ENCODE measurements around the gene CHRNA4.

The CHRNA4 gene

DNA sequence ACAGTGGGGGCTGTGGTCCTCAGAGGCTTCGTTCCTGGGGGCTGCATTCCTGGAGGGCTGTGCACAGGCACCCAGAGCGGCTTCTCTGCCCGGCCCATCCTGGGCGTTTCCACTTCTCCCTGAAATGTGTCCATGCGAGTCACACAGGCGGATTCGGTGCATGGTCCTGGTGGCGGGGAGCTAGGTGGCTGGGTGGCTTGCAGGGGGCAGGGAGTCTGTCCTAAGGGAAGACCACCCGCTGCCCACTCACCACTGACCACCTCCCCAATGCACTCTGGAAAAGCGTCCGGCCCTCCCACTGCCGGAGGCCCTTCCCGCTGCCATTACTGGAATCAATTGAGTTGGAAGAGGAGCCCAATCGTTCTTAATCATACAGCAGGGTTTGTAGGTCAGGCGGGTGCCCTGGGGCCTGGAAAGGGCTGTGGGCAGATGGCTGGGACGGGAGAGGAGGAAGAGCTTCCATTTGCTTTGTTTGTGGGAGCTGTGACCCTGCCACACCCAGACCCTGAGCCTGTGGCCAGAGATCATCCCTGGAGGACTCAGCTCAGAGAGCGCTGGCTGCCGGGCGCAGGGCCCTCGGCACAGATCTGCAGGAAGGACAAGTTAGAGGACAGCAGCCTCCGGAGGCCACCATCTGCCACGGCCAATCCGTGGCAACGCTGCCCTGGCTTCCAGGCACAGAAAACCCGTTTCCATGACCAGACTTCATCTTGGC is 6.4 kb downstream of the CHRNA4 start:
- no peak overlapping the region for H3K4me3 ChIP-seq (ENCODE audit: insufficient read length, low read depth)
- TF ChIP-seq ZNF274 (IDR thresholded peaks at IDR 0.05; ENCODE audit: low read depth, low read length) (no peak), YY1 (IDR thresholded peaks at IDR 0.05; ENCODE audit: insufficient read depth, insufficient read length) (no peak)
- H3K27me3 ChIP-seq (ENCODE audit: insufficient read depth, insufficient read length): peaks cover 4% of the 10 kb centered on the region
- DNase-seq (ENCODE audit: low read depth, low spot score): no peak
- no peak overlapping the region for H3K9ac ChIP-seq (ENCODE audit: insufficient read length, low read depth)
- peaks cover 3% of the 10 kb centered on the region for H3K36me3 ChIP-seq (ENCODE audit: insufficient read depth, insufficient read length, low read length)
- H3K9me3 ChIP-seq (ENCODE audit: insufficient read depth, low read length): peaks cover 8% of the 10 kb centered on the region; the same call in 1 of the 2 replicates
- peaks cover 14% of the 10 kb centered on the region for H3K4me1 ChIP-seq (ENCODE audit: insufficient read depth, insufficient read length)

DNA sequence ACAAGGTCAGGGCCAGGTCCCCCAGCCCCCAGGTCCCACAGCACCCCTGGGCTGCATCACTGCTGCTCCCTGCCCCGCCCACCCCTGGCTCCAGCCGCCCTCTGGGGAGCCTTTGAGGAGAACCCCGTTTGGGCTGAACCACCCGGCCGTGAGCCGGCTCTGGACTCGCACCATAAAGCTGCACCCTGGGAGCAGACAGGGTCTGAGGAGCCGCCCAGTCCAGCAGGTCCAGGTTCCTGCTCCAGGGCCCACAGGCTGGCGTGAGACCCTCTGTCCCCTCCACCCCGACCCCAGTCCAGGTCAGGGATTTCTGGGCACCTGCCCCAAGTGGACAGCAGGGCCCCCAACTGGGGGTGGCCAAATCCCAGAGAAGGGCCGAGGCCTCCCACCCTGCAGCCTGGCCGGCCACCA is 8.3 kb downstream of the CHRNA4 start:
- no peak for DNase-seq (ENCODE audit: low read depth, low spot score)
- H3K4me3 ChIP-seq (ENCODE audit: insufficient read length, low read depth): no peak overlapping the region
- TF ChIP-seq SUZ12 (IDR thresholded peaks at IDR 0.05; ENCODE audit: extremely low read depth, insufficient read depth, insufficient read length): no peak
- TF ChIP-seq YY1 (IDR thresholded peaks at IDR 0.05; ENCODE audit: insufficient read depth, insufficient read length): no peak
- TF ChIP-seq ZNF274 (IDR thresholded peaks at IDR 0.05; ENCODE audit: low read depth, low read length): no peak
- H3K9me3 ChIP-seq (ENCODE audit: insufficient read depth, low read length): peaks cover 8% of the 10 kb centered on the region; the same call in 1 of the 2 replicates
- peak overlapping the region; percentile 32 for H3K9ac ChIP-seq (ENCODE audit: insufficient read length, low read depth)
- peaks cover 3% of the 10 kb centered on the region for H3K36me3 ChIP-seq (ENCODE audit: insufficient read depth, insufficient read length, low read length)
- H3K4me1 ChIP-seq (ENCODE audit: insufficient read depth, insufficient read length): peaks cover 14% of the 10 kb centered on the region
- no peaks in the 10 kb centered on the region for H3K27me3 ChIP-seq (ENCODE audit: insufficient read depth, insufficient read length)

DNA sequence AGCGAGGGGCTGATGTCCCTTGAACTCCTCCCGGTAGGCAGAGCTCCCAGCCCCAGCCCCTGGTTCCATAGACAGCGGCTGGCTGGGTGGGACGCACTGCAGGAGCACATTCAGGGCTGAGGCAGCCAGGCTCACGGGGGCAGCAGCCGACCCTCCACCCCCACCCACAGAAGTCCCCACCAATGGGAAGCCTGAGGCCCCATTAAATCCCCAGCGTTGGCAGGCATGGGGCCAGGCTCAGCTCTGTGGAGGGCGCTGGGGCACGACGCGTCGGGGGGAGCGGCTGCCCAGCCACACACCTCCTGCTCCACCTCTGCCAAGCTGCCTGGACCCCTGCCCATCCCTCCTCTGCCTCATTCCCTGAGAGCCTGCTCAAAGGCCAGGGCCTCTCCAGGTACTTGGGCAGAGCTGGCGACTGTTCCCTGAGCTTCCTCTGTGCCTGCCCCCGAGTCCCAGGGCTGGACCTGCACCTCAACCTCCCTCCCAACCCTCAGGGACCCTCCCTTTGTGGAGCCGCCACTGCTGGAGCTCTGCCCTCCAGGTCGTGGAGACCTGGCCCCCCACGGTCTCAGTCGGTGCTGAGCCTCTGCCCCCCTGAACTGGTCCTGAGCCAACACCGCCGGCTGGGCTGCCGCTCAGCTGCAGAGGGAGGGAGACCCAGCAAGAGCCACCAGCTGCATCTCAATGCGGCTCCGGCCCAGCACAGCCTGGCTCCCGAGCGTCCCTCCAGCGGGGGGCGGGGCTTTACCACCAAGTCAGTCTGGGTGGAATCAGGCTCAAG is 9.1 kb downstream of the CHRNA4 start:
- TF ChIP-seq YY1 (IDR thresholded peaks at IDR 0.05; ENCODE audit: insufficient read depth, insufficient read length) (no peak), SUZ12 (IDR thresholded peaks at IDR 0.05; ENCODE audit: extremely low read depth, insufficient read depth, insufficient read length) (no peak), ZNF274 (IDR thresholded peaks at IDR 0.05; ENCODE audit: low read depth, low read length) (no peak)
- Histone ChIP-seq H3K4me1 (ENCODE audit: insufficient read depth, insufficient read length) (peaks cover 14% of the 10 kb centered on the region), H3K9ac (ENCODE audit: insufficient read length, low read depth) (peak overlapping the region; percentile 72), H3K4me3 (ENCODE audit: insufficient read length, low read depth) (no peak overlapping the region), H3K9me3 (ENCODE audit: insufficient read depth, low read length) (peaks cover 8% of the 10 kb centered on the region; the same call in 1 of the 2 replicates), H3K27me3 (ENCODE audit: insufficient read depth, insufficient read length) (no peaks in the 10 kb centered on the region), H3K36me3 (ENCODE audit: insufficient read depth, insufficient read length, low read length) (peaks cover 3% of the 10 kb centered on the region)
- DNase-seq (ENCODE audit: low read depth, low spot score): peak; percentile 63

DNA sequence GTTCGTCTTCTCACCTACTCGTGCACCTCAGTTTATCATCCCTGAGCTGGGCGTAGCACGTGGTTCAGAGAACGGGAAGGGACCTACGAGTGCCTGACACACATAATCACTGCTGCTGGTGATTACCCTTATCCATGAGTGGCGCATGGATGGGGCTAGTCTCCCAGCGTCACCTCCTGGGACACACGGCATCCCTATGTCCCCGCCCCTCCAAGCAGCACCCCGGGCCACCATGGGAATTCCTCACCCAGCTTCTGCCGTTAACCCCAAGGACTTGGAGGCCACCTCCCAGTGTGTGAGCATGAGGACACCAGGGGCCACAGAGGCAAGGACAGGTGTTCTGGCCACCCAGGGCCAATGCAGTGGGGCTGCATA is 9.8 kb downstream of the CHRNA4 start:
- Histone ChIP-seq H3K4me3 (ENCODE audit: insufficient read length, low read depth) (no peak overlapping the region), H3K27me3 (ENCODE audit: insufficient read depth, insufficient read length) (no peaks in the 10 kb centered on the region), H3K36me3 (ENCODE audit: insufficient read depth, insufficient read length, low read length) (peaks cover 3% of the 10 kb centered on the region), H3K9me3 (ENCODE audit: insufficient read depth, low read length) (peaks cover 8% of the 10 kb centered on the region; the same call in 1 of the 2 replicates), H3K4me1 (ENCODE audit: insufficient read depth, insufficient read length) (peaks cover 14% of the 10 kb centered on the region), H3K9ac (ENCODE audit: insufficient read length, low read depth) (no peak overlapping the region)
- no peak for DNase-seq (ENCODE audit: low read depth, low spot score)
- no peak for TF ChIP-seq SUZ12 (IDR thresholded peaks at IDR 0.05; ENCODE audit: extremely low read depth, insufficient read depth, insufficient read length)

DNA sequence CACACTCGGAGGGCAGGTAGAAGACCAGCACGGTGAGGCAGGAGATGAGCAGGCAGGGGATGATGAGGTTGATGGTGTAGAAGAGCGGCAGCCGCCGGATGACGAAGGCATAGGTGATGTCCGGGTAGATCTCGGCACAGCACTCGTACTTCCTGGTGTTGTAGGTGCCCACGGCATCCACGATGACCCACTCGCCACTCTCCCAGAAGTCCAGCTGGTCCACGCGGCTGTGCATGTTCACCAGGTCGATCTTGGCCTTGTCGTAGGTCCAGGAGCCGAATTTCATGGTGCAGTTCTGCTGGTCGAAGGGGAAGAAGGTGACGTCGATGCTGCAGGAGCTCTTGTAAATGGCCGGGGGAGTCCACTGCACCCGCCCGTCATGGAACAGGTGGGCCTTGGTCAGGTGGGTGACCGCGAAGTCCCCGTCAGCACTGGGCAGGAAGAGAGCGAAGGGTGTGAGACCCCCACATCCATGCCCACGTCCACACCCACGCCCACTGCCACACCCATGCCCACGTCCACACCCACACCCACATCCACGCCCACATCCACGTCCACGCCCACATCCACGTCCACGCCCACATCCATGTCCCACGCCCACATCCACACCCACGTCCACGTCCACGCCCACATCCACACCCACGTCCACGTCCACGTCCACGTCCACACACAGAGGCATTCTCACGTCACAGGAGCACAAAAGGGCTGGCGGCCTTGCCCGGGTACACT is 10.4 kb downstream of the CHRNA4 start:
- no peak overlapping the region for H3K9ac ChIP-seq (ENCODE audit: insufficient read length, low read depth)
- no peaks in the 10 kb centered on the region for H3K27me3 ChIP-seq (ENCODE audit: insufficient read depth, insufficient read length)
- H3K4me3 ChIP-seq (ENCODE audit: insufficient read length, low read depth): no peak overlapping the region
- peaks cover 8% of the 10 kb centered on the region; the same call in 1 of the 2 replicates for H3K9me3 ChIP-seq (ENCODE audit: insufficient read depth, low read length)
- H3K36me3 ChIP-seq (ENCODE audit: insufficient read depth, insufficient read length, low read length): peaks cover 3% of the 10 kb centered on the region
- peaks cover 15% of the 10 kb centered on the region for H3K4me1 ChIP-seq (ENCODE audit: insufficient read depth, insufficient read length)
- TF ChIP-seq SUZ12 (IDR thresholded peaks at IDR 0.05; ENCODE audit: extremely low read depth, insufficient read depth, insufficient read length): no peak
- no peak for TF ChIP-seq ZNF274 (IDR thresholded peaks at IDR 0.05; ENCODE audit: low read depth, low read length)
- TF ChIP-seq YY1 (IDR thresholded peaks at IDR 0.05; ENCODE audit: insufficient read depth, insufficient read length): no peak
- no peak for DNase-seq (ENCODE audit: low read depth, low spot score)

DNA sequence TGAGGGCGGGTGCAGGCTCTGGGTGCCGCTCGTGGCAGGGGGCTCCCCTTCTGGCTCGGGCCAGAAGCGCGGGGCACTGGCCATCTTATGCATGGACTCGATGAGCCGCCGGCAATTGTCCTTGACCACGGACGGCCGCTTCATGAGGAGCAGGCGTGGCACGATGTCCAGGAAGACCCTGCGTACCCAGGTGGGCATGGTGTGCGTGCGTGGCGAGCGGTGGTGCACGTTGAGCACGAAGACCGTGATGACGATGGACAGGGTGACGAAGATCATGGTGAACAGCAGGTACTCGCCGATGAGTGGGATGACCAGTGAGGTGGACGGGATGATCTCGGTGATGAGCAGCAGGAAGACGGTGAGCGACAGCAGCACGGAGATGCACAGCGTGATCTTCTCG is 11.0 kb downstream of the CHRNA4 start:
- Histone ChIP-seq H3K4me1 (ENCODE audit: insufficient read depth, insufficient read length) (peaks cover 15% of the 10 kb centered on the region), H3K4me3 (ENCODE audit: insufficient read length, low read depth) (no peak overlapping the region), H3K27me3 (ENCODE audit: insufficient read depth, insufficient read length) (no peaks in the 10 kb centered on the region), H3K9me3 (ENCODE audit: insufficient read depth, low read length) (peaks cover 8% of the 10 kb centered on the region; the same call in 1 of the 2 replicates), H3K36me3 (ENCODE audit: insufficient read depth, insufficient read length, low read length) (peaks cover 3% of the 10 kb centered on the region), H3K9ac (ENCODE audit: insufficient read length, low read depth) (no peak overlapping the region)
- no peak for DNase-seq (ENCODE audit: low read depth, low spot score)
- TF ChIP-seq YY1 (IDR thresholded peaks at IDR 0.05; ENCODE audit: insufficient read depth, insufficient read length) (no peak), SUZ12 (IDR thresholded peaks at IDR 0.05; ENCODE audit: extremely low read depth, insufficient read depth, insufficient read length) (no peak), ZNF274 (IDR thresholded peaks at IDR 0.05; ENCODE audit: low read depth, low read length) (no peak)

DNA sequence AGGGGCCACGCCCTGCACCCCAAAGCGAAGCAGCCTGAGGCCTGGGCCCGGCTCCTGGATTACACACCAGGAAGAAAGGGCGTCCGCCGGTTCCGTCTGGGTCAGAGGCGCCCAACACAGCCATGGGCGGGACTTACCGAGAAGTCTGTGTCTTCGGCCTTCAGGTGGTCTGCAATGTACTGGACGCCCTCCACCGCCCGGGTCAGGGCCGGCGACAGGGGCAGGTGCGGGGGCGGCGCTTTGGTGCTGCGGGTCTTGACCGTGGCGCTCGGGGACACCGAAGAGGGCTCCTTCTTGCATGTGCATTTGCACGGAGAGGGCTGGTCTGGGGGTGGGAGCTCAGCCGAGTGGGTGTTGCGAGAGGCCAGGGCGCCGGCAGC is 11.6 kb downstream of the CHRNA4 start:
- Histone ChIP-seq H3K9me3 (ENCODE audit: insufficient read depth, low read length) (peaks cover 8% of the 10 kb centered on the region; the same call in 1 of the 2 replicates), H3K27me3 (ENCODE audit: insufficient read depth, insufficient read length) (no peaks in the 10 kb centered on the region), H3K36me3 (ENCODE audit: insufficient read depth, insufficient read length, low read length) (peaks cover 3% of the 10 kb centered on the region), H3K4me1 (ENCODE audit: insufficient read depth, insufficient read length) (peaks cover 15% of the 10 kb centered on the region), H3K4me3 (ENCODE audit: insufficient read length, low read depth) (no peak overlapping the region), H3K9ac (ENCODE audit: insufficient read length, low read depth) (no peak overlapping the region)
- DNase-seq (ENCODE audit: low read depth, low spot score): no peak
- no peak for TF ChIP-seq ZNF274 (IDR thresholded peaks at IDR 0.05; ENCODE audit: low read depth, low read length)
- TF ChIP-seq YY1 (IDR thresholded peaks at IDR 0.05; ENCODE audit: insufficient read depth, insufficient read length): no peak
- TF ChIP-seq SUZ12 (IDR thresholded peaks at IDR 0.05; ENCODE audit: extremely low read depth, insufficient read depth, insufficient read length): no peak

Data from NT2/D1 (cell line).